SU-DHL-6 (cell line): ENCODE data around the gene FRY.

Experiments
- H2AFZ ChIP-seq: fragments of 200-600 bp; sonication (generic); 2 replicates; pipeline ENCODE4 v1.6.1; 2014; ENCODE audit warnings: low read depth, mild to moderate bottlenecking, moderate library complexity, mixed read lengths, antibody characterized with exemption, low read length; ENCODE audit not compliant: severe bottlenecking
- H3F3A ChIP-seq: fragments of 200-600 bp; shearing (Covaris generic); 2 replicates; pipeline ENCODE4 v1.6.0; 2016; ENCODE audit warnings: antibody characterized with exemption, mild to moderate bottlenecking; ENCODE audit not compliant: insufficient read depth
- H3K27ac ChIP-seq: fragments of 200-600 bp; sonication (generic); 2 replicates; pipeline ENCODE4 v1.5.1; 2016; ENCODE audit warnings: low read depth, mild to moderate bottlenecking, low read length, moderate library complexity, mixed read lengths
- H3K27me3 ChIP-seq: fragments of 200-600 bp; sonication (generic), shearing (Covaris generic); 2 replicates; pipeline ENCODE4 v1.6.0; 2014; ENCODE audit warnings: mild to moderate bottlenecking, low read length
- H3K36me3 ChIP-seq: fragments of 200-600 bp; sonication (generic); 2 replicates; pipeline ENCODE4 v1.6.1; 2014; ENCODE audit warnings: mild to moderate bottlenecking, low read length, mixed read lengths
- H3K4me2 ChIP-seq: fragments of 300-600, 200-600 bp; shearing (Covaris generic), sonication (generic); 2 replicates; pipeline ENCODE4 v1.6.0; 2014; ENCODE audit warnings: low read length, low read depth, mild to moderate bottlenecking; ENCODE audit not compliant: poor library complexity, severe bottlenecking
- H3K4me3 ChIP-seq: fragments of 200-600 bp; sonication (generic); 2 replicates; pipeline ENCODE4 v1.5.1; 2014; ENCODE audit warnings: antibody characterized with exemption, low read length, mild to moderate bottlenecking, mixed read lengths; ENCODE audit not compliant: insufficient read depth, poor library complexity, severe bottlenecking
- H3K79me2 ChIP-seq: fragments of 200-600 bp; sonication (generic); 2 replicates; pipeline ENCODE4 v1.6.1; 2014; ENCODE audit warnings: mild to moderate bottlenecking, low read length, moderate library complexity; ENCODE audit not compliant: insufficient read depth
- H3K9ac ChIP-seq: fragments of 200-600 bp; sonication (generic); 2 replicates; pipeline ENCODE4 v1.7.0; 2014; ENCODE audit warnings: mild to moderate bottlenecking, low read length
- H3K9me2 ChIP-seq: fragments of 200-600 bp; sonication (generic); replicated peaks from 2 replicates; pipeline ENCODE4 v1.6.1; 2014; ENCODE audit warnings: low read length; ENCODE audit not compliant: insufficient read depth
- H3K9me3 ChIP-seq: fragments of 200-600 bp; sonication (generic); 2 replicates; pipeline ENCODE4 v1.6.1; 2014; ENCODE audit warnings: low read length, mixed read lengths; ENCODE audit not compliant: insufficient read depth
- H4K20me1 ChIP-seq: fragments of 200-600 bp; sonication (generic); 2 replicates; pipeline ENCODE4 v1.6.1; 2014; ENCODE audit warnings: low read depth, mild to moderate bottlenecking, antibody characterized with exemption, low read length, moderate library complexity, mixed read lengths
- CTCF ChIP-seq: fragments of 200-600 bp; sonication (generic); IDR thresholded peaks from one replicate; pipeline ENCODE4 v1.5.1; 2017; ENCODE audit warnings: antibody characterized with exemption, mild to moderate bottlenecking, low read length, moderate library complexity; ENCODE audit not compliant: insufficient read depth, poor library complexity, severe bottlenecking
- EZH2phosphoT487 ChIP-seq: fragments of 200-600 bp; sonication (generic), shearing (Covaris generic); conservative IDR thresholded peaks from 2 replicates; pipeline ENCODE4 v1.6.1; 2018; ENCODE audit warnings: mild to moderate bottlenecking, antibody characterized with exemption, low read length, moderate library complexity, mixed read lengths

FRY gene

GRCh38 chr13:32081591-32081990 lies 50.0 kb downstream of the FRY start:
- H3K4me3 ChIP-seq = no peak overlapping the region
- H3K4me2 ChIP-seq = no peak overlapping the region
- TF ChIP-seq EZH2phosphoT487 (no peak), CTCF (no peak)
- H3K9me3 ChIP-seq = no peaks in the 10 kb centered on the region
- no peaks in the 10 kb centered on the region for H3K79me2 ChIP-seq
- no peak overlapping the region for H3K27ac ChIP-seq
- no peak overlapping the region for H2AFZ ChIP-seq
- H3K9ac ChIP-seq = no peak overlapping the region
- H4K20me1 ChIP-seq = no peaks in the 10 kb centered on the region
- no peaks in the 10 kb centered on the region for H3K9me2 ChIP-seq
- H3K36me3 ChIP-seq = no peaks in the 10 kb centered on the region
- no peaks in the 10 kb centered on the region for H3F3A ChIP-seq
- no peaks in the 10 kb centered on the region for H3K27me3 ChIP-seq

GRCh38 chr13:32086366-32086765 lies 54.8 kb downstream of the FRY start:
- Histone ChIP-seq H3K27ac (no peak overlapping the region), H3K27me3 (no peaks in the 10 kb centered on the region), H4K20me1 (no peaks in the 10 kb centered on the region), H3K4me2 (no peak overlapping the region), H3K79me2 (no peaks in the 10 kb centered on the region), H3K9me3 (no peaks in the 10 kb centered on the region), H3K9ac (no peak overlapping the region), H3K4me3 (no peak overlapping the region), H3K9me2 (no peaks in the 10 kb centered on the region), H3F3A (no peaks in the 10 kb centered on the region), H3K36me3 (no peaks in the 10 kb centered on the region), H2AFZ (no peak overlapping the region)
- TF ChIP-seq EZH2phosphoT487 = no peak
- no peak for TF ChIP-seq CTCF

GRCh38 chr13:32086791-32087441 lies 55.3 kb downstream of the FRY start:
- no peaks in the 10 kb centered on the region for H3K79me2 ChIP-seq
- H3K36me3 ChIP-seq = no peaks in the 10 kb centered on the region
- no peak overlapping the region for H3K9ac ChIP-seq
- H3K4me3 ChIP-seq = no peak overlapping the region
- no peak overlapping the region for H3K4me2 ChIP-seq
- no peak for TF ChIP-seq EZH2phosphoT487
- TF ChIP-seq CTCF = no peak
- no peak overlapping the region for H2AFZ ChIP-seq
- no peak overlapping the region for H3K27ac ChIP-seq
- no peaks in the 10 kb centered on the region for H4K20me1 ChIP-seq
- no peaks in the 10 kb centered on the region for H3K9me3 ChIP-seq
- H3K9me2 ChIP-seq = no peaks in the 10 kb centered on the region
- no peaks in the 10 kb centered on the region for H3F3A ChIP-seq
- H3K27me3 ChIP-seq = no peaks in the 10 kb centered on the region
